ENCODE data around the gene MRPL41.

GRCh38 chr9:137570566-137570965 lies 18.9 kb downstream of the MRPL41 start:
- no peak for TF ChIP-seq POLR2A (IDR thresholded peaks at IDR 0.05)
- TF ChIP-seq CTCF (IDR thresholded peaks at IDR 0.05): no peak
